Urinary bladder (tissue), 4 donors: ENCODE data around the gene PDPN. TPM values are rescaled to one million over a fixed set of nuclear protein-coding genes. Genes with fewer than 3 reads are reported as not detected.

Experiments
- DNase-seq: peaks from one replicate; pipeline ENCODE4 v3.0.0-alpha.2; 2015; ENCODE audit errors: extremely low spot score
- H3K27ac ChIP-seq: one replicate; pipeline ENCODE4 v1.5.1; 2013; ENCODE audit warnings: low read depth, mild to moderate bottlenecking, moderate library complexity
- H3K36me3 ChIP-seq: one replicate; pipeline ENCODE4 v1.6.1; 2013; ENCODE audit warnings: mild to moderate bottlenecking, moderate library complexity; ENCODE audit not compliant: insufficient read depth
- H3K4me1 ChIP-seq: one replicate; pipeline ENCODE4 v1.6.1; 2013; ENCODE audit warnings: mild to moderate bottlenecking, moderate library complexity; ENCODE audit not compliant: insufficient read depth
- H3K4me3 ChIP-seq: one replicate; pipeline ENCODE4 v1.5.1; 2013; ENCODE audit warnings: low read depth, low read length
- WGBS: extraction: QIAGEN DNeasy Blood & Tissue Kit; methylation state at CpG from one replicate; pipeline ENCODE4 v1.1.7; 2013; 5-methylcytosine and 5-hydroxymethylcytosine counted together
- polyA plus RNA-seq: library from polyadenylated mRNA; stranded (reverse); fragments of 200-250 nt; gene quantifications from one replicate; pipeline ENCODE4 v1.2.3, GENCODE V29; 2013
- total RNA-seq: library from RNA; depleted of rRNA; stranded (reverse); fragments of >200 nt; gene quantifications from one replicate; pipeline ENCODE4 v1.2.3, GENCODE V29; 2014
- donor health status: healthy with polysubstance abuse.
- donor health status: healthy.

PDPN gene
- total and polyA plus RNA-seq, 2 donors: 19.1 to 96.8 TPM

- no peaks in the 10 kb centered on the region for H3K36me3 ChIP-seq
- no peak for DNase-seq
- H3K4me3 ChIP-seq: no peak overlapping the region
- WGBS: 83% methylated on average over 8 of the region's 8 CpGs
- no peak overlapping the region for H3K27ac ChIP-seq
- peaks cover 1% of the 10 kb centered on the region for H3K4me1 ChIP-seq
Observed at GRCh38 chr1:13607002-13607401, 23.4 kb downstream of the PDPN start.

- 49% methylated on average over 5 of the region's 5 CpGs for WGBS
- Histone ChIP-seq H3K36me3 (no peaks in the 10 kb centered on the region), H3K4me1 (no peaks in the 10 kb centered on the region), H3K4me3 (no peak overlapping the region), H3K27ac (peak overlapping the region; percentile 19)
- DNase-seq: no peak
Observed at GRCh38 chr1:13616234-13616633, 32.6 kb downstream of the PDPN start.

GRCh38 chr1:13617108-13617507, 33.5 kb downstream of the PDPN start:
- no peak overlapping the region for H3K4me3 ChIP-seq
- peak overlapping the region; percentile 66 for H3K27ac ChIP-seq
- H3K4me1 ChIP-seq: no peaks in the 10 kb centered on the region
- H3K36me3 ChIP-seq: no peaks in the 10 kb centered on the region
- DNase-seq: no peak
- 35% methylated on average over 4 of the region's 4 CpGs for WGBS

GRCh38 chr1:13617773-13618172, 34.1 kb downstream of the PDPN start:
- DNase-seq: no peak
- WGBS: 70% methylated on average over 1 of the region's 1 CpG
- peak overlapping the region; percentile 66 for H3K27ac ChIP-seq
- H3K4me1 ChIP-seq: no peaks in the 10 kb centered on the region
- H3K36me3 ChIP-seq: no peaks in the 10 kb centered on the region
- no peak overlapping the region for H3K4me3 ChIP-seq

GRCh38 chr1:13618483-13618882, 34.9 kb downstream of the PDPN start:
- Histone ChIP-seq H3K4me1 (no peaks in the 10 kb centered on the region), H3K4me3 (no peak overlapping the region), H3K27ac (no peak overlapping the region), H3K36me3 (no peaks in the 10 kb centered on the region)
- WGBS: 96% methylated on average over 11 of the region's 11 CpGs
- no peak for DNase-seq

GRCh38 chr1:13619909-13620308, 36.3 kb downstream of the PDPN start:
- peak; percentile 21 for DNase-seq
- Histone ChIP-seq H3K27ac (peak overlapping the region; percentile 84), H3K4me3 (no peak overlapping the region), H3K4me1 (no peaks in the 10 kb centered on the region), H3K36me3 (no peaks in the 10 kb centered on the region)
- WGBS: 45% methylated on average over 8 of the region's 8 CpGs

GRCh38 chr1:13620825-13621224, 37.2 kb downstream of the PDPN start:
- WGBS: 92% methylated on average over 5 of the region's 5 CpGs
- DNase-seq: no peak
- no peak overlapping the region for H3K4me3 ChIP-seq
- H3K4me1 ChIP-seq: no peaks in the 10 kb centered on the region
- H3K36me3 ChIP-seq: no peaks in the 10 kb centered on the region
- no peak overlapping the region for H3K27ac ChIP-seq

GRCh38 chr1:13622446-13622845, 38.8 kb downstream of the PDPN start:
- Histone ChIP-seq H3K4me3 (no peak overlapping the region), H3K4me1 (peaks cover 1% of the 10 kb centered on the region), H3K36me3 (no peaks in the 10 kb centered on the region), H3K27ac (no peak overlapping the region)
- no peak for DNase-seq
- 97% methylated on average over 4 of the region's 4 CpGs for WGBS

GRCh38 chr1:13623021-13623637, 39.5 kb downstream of the PDPN start:
- 83% methylated on average over 9 of the region's 9 CpGs for WGBS
- Histone ChIP-seq H3K36me3 (no peaks in the 10 kb centered on the region), H3K4me3 (no peak overlapping the region), H3K27ac (no peak overlapping the region), H3K4me1 (peaks cover 1% of the 10 kb centered on the region)
- no peak for DNase-seq

GRCh38 chr1:13624526-13624925, 40.9 kb downstream of the PDPN start:
- H3K27ac ChIP-seq: no peak overlapping the region
- no peak overlapping the region for H3K4me3 ChIP-seq
- no peak for DNase-seq
- peaks cover 1% of the 10 kb centered on the region for H3K4me1 ChIP-seq
- H3K36me3 ChIP-seq: no peaks in the 10 kb centered on the region
- 90% methylated on average over 6 of the region's 6 CpGs for WGBS

GRCh38 chr1:13627127-13627526, 43.5 kb downstream of the PDPN start:
- DNase-seq: no peak
- Histone ChIP-seq H3K4me1 (peaks cover 1% of the 10 kb centered on the region), H3K27ac (no peak overlapping the region), H3K36me3 (no peaks in the 10 kb centered on the region), H3K4me3 (no peak overlapping the region)

GRCh38 chr1:13628218-13628617, 44.6 kb downstream of the PDPN start:
- H3K4me3 ChIP-seq: no peak overlapping the region
- no peak overlapping the region for H3K27ac ChIP-seq
- peaks cover 1% of the 10 kb centered on the region for H3K4me1 ChIP-seq
- no peaks in the 10 kb centered on the region for H3K36me3 ChIP-seq
- DNase-seq: no peak
- 77% methylated on average over 3 of the region's 3 CpGs for WGBS

- H3K4me3 ChIP-seq: no peak overlapping the region
- no peaks in the 10 kb centered on the region for H3K36me3 ChIP-seq
- H3K27ac ChIP-seq: no peak overlapping the region
- WGBS: 86% methylated on average over 5 of the region's 5 CpGs
- DNase-seq: no peak
- peaks cover 1% of the 10 kb centered on the region for H3K4me1 ChIP-seq
Observed at GRCh38 chr1:13628711-13629110, 45.1 kb downstream of the PDPN start.

- H3K4me1 ChIP-seq: no peaks in the 10 kb centered on the region
- no peak for DNase-seq
- no peak overlapping the region for H3K27ac ChIP-seq
- H3K4me3 ChIP-seq: no peak overlapping the region
- WGBS: 67% methylated on average over 3 of the region's 3 CpGs
- H3K36me3 ChIP-seq: no peaks in the 10 kb centered on the region
Observed at GRCh38 chr1:13642306-13643004, 58.8 kb downstream of the PDPN start.
